Activated T-helper 1 cell treated with anti-CD3 and anti-CD28 coated beads, Interleukin-12 subunit alpha, Interleukin-12 subunit beta, Interleukin-2, Interleukin-4 antibody, amounts not matched to agents 30 ng/mL and 10 ng/mL and 1 ng/mL, durations not matched to agents 14 hours and 24 hours and 36 hours (primary cell): ENCODE data around the gene PHLDB2. TPM values are rescaled to one million over a fixed set of nuclear protein-coding genes. Genes with fewer than 3 reads are reported as not detected.

Source experiments
- DNase-seq: peaks from one replicate; pipeline ENCODE4 v3.0.0; 2021; ENCODE audit warnings: low spot score
- H3K27ac Mint-ChIP-seq: one replicate; pipeline ENCODE4 v1.8.0; 2021; ENCODE audit warnings: mild to moderate bottlenecking, mixed read lengths
- H3K27me3 Mint-ChIP-seq: one replicate; pipeline ENCODE4 v1.8.0; 2022; ENCODE audit warnings: mild to moderate bottlenecking, moderate library complexity, mixed read lengths; ENCODE audit not compliant: insufficient read depth
- H3K36me3 Mint-ChIP-seq: one replicate; pipeline ENCODE4 v1.8.0; 2021; ENCODE audit warnings: low read depth, mixed read lengths
- H3K4me1 Mint-ChIP-seq: one replicate; pipeline ENCODE4 v1.8.0; 2021; ENCODE audit warnings: low read depth, mixed read lengths
- H3K4me3 Mint-ChIP-seq: one replicate; pipeline ENCODE4 v1.8.0; 2021; ENCODE audit warnings: mild to moderate bottlenecking, moderate library complexity, mixed read lengths
- H3K9me3 Mint-ChIP-seq: one replicate; pipeline ENCODE4 v1.8.0; 2021; ENCODE audit warnings: mixed read lengths
- intact Hi-C: fragments of 100-400 bp; cut with micrococcal nuclease; formaldehyde crosslinking; loops from one replicate; pipeline ENCODE4 v1.15.1; 2024
- total RNA-seq: library from RNA; stranded (reverse); gene quantifications from 2 replicates; pipeline ENCODE4 v1.2.3, GENCODE V29; 2022

PHLDB2 gene
- total RNA-seq, 1 donor from 2014 or later: 0.75 TPM

DNA sequence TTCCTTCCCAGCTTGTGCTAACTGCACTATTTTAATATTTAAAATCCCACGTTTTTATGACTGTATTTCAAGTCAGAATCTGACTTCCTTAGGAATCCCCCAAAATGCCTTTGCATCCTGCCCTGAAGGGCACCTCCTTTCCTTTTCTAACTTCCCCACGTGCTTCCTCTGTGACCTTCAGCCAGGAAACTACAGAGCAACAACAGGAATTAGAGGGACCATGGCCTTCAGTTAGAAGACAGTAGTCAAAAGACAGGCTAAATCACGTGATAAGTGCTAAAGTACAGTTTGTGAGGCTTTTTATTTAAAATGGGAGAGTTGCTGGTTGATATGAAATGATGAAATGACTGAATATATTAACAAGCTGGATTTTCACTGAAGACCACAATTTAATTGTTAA, 108.0 kb downstream of the PHLDB2 start:
- Mint-ChIP-seq H3K27ac (no peak overlapping the region), H3K9me3 (no peaks in the 10 kb centered on the region), H3K4me1 (peaks cover 29% of the 10 kb centered on the region), H3K36me3 (no peaks in the 10 kb centered on the region), H3K4me3 (no peak overlapping the region), H3K27me3 (no peaks in the 10 kb centered on the region)
- no peak for DNase-seq
- intact Hi-C loops: loop anchor here (1.0 to 2.0 kb wide), 6 partner anchors 46 to 298 kb away; no protein-coding TSS in a partner anchor

DNA sequence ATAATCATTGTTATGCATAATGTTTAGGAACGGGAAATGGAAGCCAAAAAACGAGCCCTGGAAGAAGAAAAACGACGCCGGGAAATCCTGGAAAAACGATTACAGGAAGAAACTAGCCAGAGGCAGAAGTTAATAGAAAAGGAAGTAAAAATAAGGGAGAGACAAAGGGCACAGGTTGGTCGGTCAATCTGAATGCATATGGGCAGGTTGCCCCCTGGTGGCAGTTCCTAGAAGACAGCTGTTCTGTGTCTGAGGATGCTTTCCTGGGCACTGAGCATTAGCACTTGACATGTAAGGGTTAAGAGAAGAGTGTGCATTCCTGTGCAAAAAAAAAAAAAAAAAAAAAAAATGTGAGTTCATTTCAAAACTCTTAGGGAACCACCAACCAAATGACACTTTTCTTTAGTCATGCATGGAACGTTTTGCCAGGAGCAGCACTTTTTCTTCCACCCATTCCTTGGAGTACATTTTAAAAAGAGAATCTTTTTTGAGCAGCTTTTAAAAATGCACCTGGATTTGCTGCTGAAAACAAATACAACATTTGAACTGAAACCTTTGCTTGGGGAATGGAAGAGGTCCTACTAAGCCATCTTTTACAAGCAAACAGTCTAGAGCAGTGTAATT, 108.7 kb downstream of the PHLDB2 start:
- intact Hi-C loops: loop anchor here (1.0 to 2.0 kb wide), 6 partner anchors 46 to 298 kb away; no protein-coding TSS in a partner anchor
- Mint-ChIP-seq H3K9me3 (no peaks in the 10 kb centered on the region), H3K36me3 (no peaks in the 10 kb centered on the region), H3K4me1 (peaks cover 29% of the 10 kb centered on the region), H3K4me3 (no peak overlapping the region), H3K27me3 (no peaks in the 10 kb centered on the region), H3K27ac (no peak overlapping the region)
- peak; percentile 57 for DNase-seq

DNA sequence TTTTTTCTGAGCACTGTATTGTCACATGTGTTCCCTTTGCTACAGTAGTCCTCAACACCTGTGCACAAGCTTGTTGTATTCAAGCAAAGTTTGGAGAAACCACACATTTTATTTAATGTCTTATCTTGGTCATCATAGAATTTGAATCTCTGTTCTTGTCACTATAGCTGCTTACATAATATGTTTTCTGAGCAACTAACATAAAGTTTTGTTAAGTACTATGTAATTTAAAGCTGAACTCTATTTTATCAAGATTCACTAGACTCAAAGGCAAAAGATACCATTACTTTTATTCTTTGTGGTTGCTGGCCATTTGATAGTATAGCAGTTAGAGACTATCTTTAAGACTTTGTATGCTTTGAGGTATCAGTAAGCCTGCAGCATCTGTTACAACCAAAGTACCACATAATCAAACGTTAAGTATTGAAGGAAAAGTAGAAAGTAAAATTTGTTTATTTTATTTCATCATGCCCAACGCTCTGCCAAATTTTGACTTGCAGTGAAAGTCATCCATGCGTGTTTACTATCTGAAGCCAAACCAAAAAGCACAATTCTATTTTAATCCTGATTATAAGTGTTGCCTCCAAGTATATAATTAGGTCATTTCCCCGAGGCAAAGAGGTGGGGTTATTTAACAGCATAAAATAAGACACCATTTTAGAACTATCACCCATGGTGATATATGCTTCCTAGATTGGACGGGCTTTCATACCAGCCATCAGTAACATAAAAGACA, 109.4 kb downstream of the PHLDB2 start:
- no peaks in the 10 kb centered on the region for H3K9me3 Mint-ChIP-seq
- intact Hi-C loops: no loop called here

DNA sequence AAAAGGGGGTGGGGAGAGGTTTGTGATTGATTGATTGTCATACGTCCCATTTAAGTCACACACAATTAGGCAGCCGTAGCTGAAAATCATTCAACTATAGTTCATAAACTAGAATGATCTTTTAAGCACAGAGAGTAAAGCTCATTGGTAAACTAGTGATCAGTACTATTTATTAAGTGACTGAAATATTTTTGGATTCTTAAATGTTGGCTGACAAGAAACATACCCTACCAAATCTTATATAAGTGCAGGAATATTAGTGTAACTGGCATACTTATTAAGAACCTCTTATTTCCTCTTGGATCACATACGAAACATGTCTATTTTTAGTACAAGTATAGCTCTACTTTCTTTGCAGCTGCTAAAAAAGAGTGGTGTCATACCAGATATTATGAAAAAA, 111.3 kb downstream of the PHLDB2 start:
- H3K9me3 Mint-ChIP-seq: no peaks in the 10 kb centered on the region
- no peak overlapping the region for H3K4me3 Mint-ChIP-seq
- peaks cover 18% of the 10 kb centered on the region for H3K4me1 Mint-ChIP-seq
- H3K27me3 Mint-ChIP-seq: peaks cover 6% of the 10 kb centered on the region
- intact Hi-C loops: no loop called here
- DNase-seq: no peak
- no peaks in the 10 kb centered on the region for H3K36me3 Mint-ChIP-seq
- H3K27ac Mint-ChIP-seq: no peak overlapping the region

More for the DNA sequence above, 109.4 kb downstream of the PHLDB2 start:
- Mint-ChIP-seq H3K4me1 (peaks cover 23% of the 10 kb centered on the region), H3K27me3 (no peaks in the 10 kb centered on the region), H3K27ac (no peak overlapping the region), H3K4me3 (no peak overlapping the region), H3K36me3 (no peaks in the 10 kb centered on the region)
- no peak for DNase-seq

DNA sequence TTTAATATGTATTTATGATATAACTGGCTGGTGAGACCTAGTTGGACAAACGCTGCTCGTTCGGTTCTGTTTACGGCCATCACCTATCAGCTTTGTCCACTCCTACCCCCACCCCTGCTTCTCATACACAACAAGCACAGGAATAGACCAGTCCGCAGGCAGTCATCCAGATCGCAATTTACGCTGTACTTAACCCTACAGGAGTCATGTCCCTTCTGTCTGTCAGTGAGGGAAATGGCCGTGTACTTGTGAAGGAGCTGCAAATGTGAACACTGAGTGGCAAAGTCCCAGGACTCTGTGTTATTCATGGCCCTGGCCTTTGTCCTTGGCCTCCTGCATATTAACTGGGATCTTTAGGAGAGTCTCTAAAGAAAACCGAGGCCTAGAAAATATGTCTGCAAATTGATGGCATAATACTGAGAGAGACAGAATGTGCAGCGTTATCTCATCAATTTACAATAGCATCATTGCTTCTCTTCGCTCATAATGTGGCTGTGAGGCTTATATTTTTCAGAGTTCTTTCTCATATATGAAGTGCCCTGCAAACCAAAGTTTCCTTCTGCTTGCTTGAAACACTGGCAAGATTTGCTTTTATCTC, 112.6 kb downstream of the PHLDB2 start:
- peaks cover 13% of the 10 kb centered on the region for H3K27me3 Mint-ChIP-seq
- H3K9me3 Mint-ChIP-seq: no peaks in the 10 kb centered on the region
- no peak overlapping the region for H3K4me3 Mint-ChIP-seq
- intact Hi-C loops: no loop called here
- H3K4me1 Mint-ChIP-seq: peaks cover 11% of the 10 kb centered on the region
- H3K36me3 Mint-ChIP-seq: no peaks in the 10 kb centered on the region
- no peak overlapping the region for H3K27ac Mint-ChIP-seq
- DNase-seq: no peak

DNA sequence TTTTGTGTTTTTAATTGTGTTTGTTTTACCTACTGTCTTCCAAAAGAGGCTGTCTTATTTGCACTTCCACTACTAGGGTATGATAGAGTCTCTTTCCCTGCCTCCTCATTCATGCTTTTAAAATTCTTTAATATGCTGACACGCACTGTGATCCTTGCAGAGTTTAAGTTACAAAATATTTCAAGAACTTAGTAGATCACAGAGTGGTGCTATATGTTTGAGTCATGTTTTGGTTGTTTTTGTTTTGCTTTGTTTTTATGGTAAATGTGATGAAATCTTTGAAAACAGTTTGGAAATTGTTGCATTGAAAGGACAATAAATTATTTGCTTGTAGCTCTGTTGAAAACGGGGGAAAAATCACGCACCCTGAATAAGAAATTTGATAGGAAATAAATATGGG, 113.8 kb downstream of the PHLDB2 start:
- Mint-ChIP-seq H3K36me3 (no peaks in the 10 kb centered on the region), H3K27ac (no peak overlapping the region), H3K9me3 (no peaks in the 10 kb centered on the region), H3K4me1 (no peaks in the 10 kb centered on the region), H3K27me3 (peaks cover 13% of the 10 kb centered on the region), H3K4me3 (no peak overlapping the region)
- intact Hi-C loops: no loop called here
- DNase-seq: no peak

DNA sequence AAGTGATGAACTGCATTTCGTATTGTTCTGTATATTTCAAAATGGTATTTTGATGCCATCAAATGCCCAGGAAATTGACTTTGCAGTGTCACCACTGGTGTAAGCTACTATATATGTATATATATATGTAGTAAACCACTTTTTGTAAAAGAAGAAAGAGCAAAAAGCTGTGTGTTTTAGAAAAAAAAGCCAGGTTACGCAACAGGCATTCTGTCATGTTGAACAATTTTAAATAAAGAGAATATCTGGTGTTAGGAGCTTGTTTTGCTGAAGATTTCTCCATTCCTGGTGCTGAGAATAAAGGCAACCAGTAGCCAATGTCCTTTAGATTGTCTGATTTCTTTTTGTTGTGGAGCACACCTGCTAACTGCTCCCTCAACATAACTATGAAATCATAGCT, 116.1 kb downstream of the PHLDB2 start:
- Mint-ChIP-seq H3K36me3 (peaks cover 4% of the 10 kb centered on the region), H3K4me3 (no peak overlapping the region), H3K4me1 (peaks cover 15% of the 10 kb centered on the region), H3K27ac (no peak overlapping the region), H3K9me3 (no peaks in the 10 kb centered on the region), H3K27me3 (peaks cover 17% of the 10 kb centered on the region)
- no peak for DNase-seq
- intact Hi-C loops: loop anchor here (2.0 to 5.0 kb wide), 4 partner anchors 396 to 903 kb away; partner anchors contain the start of genes ATG3, NECTIN3 and SLC35A5

DNA sequence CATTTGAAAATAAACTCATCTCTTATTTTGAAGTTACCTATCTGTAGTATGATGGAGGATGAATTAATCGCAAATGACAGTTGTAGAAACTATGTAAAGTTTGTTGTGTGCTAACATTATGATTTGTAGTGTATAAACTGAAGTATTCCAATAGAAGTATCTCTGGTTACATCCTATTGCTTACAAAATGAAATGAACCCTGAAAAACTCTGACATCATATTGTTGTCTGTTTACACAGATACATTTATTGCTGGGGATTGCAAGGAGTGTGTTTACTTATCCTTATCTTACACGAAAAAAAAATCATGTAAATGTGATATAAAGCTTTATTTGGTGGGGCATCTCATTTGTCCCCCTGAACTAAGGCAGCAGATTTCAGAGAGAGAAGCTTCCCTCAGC, 117.2 kb downstream of the PHLDB2 start:
- H3K4me1 Mint-ChIP-seq: peaks cover 26% of the 10 kb centered on the region
- H3K27ac Mint-ChIP-seq: no peak overlapping the region
- no peak for DNase-seq
- peaks cover 9% of the 10 kb centered on the region for H3K36me3 Mint-ChIP-seq
- intact Hi-C loops: loop anchor here (5.0 kb wide), 3 partner anchors 586 to 904 kb away; partner anchors contain the start of genes ATG3, NECTIN3 and SLC35A5
- H3K4me3 Mint-ChIP-seq: no peak overlapping the region
- no peaks in the 10 kb centered on the region for H3K9me3 Mint-ChIP-seq
- H3K27me3 Mint-ChIP-seq: peaks cover 17% of the 10 kb centered on the region

DNA sequence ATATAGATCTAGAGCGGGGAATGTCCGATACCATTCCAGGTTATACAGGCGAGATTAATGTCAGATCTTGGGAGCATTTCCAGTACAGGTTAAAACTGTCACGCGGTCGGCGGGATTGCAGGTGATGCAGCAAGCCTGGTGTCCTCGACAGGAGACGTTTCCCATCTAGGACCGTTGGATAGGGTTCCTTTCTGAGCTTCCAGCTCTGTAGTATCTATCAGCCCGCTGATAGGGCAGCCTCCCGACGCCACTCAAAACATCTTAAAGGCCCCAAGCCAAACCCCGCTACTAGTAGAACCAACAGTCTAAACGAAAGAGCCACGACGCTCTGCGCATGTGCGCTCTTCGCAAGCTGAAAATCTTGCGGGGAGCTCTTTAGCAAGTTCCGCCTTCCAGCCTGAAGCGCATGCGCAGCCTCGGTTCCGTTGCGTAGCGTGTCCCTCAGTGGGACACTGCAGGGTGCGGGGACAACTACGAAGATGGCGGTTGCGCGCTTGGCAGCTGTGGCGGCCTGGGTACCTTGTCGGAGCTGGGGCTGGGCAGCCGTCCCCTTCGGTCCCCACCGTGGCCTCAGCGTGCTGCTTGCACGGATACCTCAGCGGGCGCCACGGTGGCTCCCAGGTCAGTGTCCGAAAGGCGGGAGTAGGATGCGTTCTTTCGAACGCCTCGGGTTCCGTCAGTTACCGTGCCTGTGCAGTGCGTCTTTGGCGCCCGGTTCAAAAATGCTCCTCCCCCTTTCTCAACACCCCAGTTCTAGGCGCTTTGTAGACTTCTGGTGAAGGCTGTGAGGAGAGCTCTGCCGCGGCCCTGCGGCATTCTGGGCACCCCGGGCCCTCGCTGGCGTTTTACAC, 119.7 kb downstream of the PHLDB2 start, which contains the start of gene ABHD10:
Gene ABHD10 (plus strand): TSS at position 444 of the 851 bp plus-strand sequence. CDS start 36 bp downstream, at position 480.
- Mint-ChIP-seq H3K27ac (peak within 1 kb of the TSS; percentile 90), H3K4me1 (peaks cover 50% of the 10 kb centered on the region), H3K4me3 (peak within 1 kb of the TSS; percentile 89), H3K27me3 (peaks cover 14% of the 10 kb centered on the region), H3K9me3 (no peaks in the 10 kb centered on the region), H3K36me3 (peaks cover 15% of the 10 kb centered on the region)
- intact Hi-C loops: loop anchor here (1.0 to 5.0 kb wide), 8 partner anchors 10 to 907 kb away; partner anchors contain the start of genes ATG3, NECTIN3 and SLC35A5
- DNase-seq: peak; percentile 93

DNA sequence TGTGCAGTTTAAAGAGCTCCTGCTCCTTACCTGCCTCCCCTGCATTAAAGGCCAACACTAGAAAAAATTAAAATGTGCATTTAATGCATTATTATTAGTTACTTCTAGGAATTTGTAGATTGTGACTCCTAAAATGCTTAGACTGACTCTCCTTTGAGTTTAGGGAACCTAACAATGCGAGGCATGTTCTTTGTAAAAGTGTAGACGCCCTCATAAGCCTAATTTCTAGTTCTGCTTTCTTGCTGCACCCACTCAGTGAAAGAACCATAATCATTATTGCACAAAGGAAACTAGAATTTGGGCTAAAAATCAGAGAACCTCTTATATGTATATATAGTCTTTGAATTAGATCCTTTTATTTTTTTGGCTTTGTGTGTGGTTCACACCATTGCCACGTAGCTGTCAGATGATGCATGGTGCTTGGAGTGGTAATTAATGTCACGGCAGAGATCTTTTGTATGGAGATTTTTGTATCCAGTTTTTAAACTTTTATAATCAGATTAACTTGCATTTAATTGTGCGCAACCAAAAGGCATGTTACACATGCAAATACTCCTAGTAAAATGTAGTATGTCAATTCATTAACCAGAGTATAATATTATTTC, 120.5 kb downstream of the PHLDB2 start:
- Mint-ChIP-seq H3K4me1 (peaks cover 57% of the 10 kb centered on the region), H3K36me3 (peaks cover 21% of the 10 kb centered on the region), H3K9me3 (no peaks in the 10 kb centered on the region), H3K4me3 (peak overlapping the region; percentile 89), H3K27me3 (peaks cover 11% of the 10 kb centered on the region), H3K27ac (peak overlapping the region; percentile 90)
- DNase-seq: no peak
- intact Hi-C loops: loop anchor here (1.0 to 5.0 kb wide), 8 partner anchors 10 to 907 kb away; partner anchors contain the start of genes ATG3, NECTIN3 and SLC35A5

DNA sequence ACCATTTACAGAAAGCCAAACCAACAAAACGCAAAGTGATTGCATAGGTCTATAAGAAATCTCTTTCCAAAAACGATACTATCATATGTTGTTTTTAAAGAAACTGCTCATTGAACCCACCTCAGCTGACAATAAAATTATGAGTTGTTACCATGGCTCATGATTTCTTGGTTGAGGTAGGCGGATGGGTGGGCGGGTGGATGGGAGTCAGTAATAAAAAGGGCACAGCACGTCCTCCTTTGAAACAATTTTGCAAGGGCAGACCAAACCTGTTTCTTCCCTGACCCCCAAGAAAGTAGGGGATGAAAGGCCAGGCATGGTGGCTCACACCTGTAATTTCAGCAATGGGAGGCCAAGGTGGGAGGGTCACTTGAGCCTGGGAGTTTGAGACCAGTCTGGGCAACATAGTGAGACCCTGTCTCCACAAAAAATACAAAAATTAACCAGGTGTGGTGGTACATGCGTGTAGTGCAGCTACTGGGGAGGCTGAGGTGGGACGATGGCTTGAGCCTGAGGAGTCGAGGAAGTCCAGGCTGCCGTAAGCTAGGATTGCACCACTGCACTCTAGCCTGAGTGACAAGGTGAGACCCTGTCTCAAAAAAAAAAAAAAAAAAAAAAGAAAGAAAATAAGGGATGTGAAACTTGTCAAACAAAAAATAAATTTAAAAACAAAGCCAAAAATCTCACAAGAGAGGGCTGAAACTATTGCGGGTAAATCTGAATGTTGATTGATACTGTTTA, 121.8 kb downstream of the PHLDB2 start:
- Mint-ChIP-seq H3K27ac (peak overlapping the region; percentile 15), H3K27me3 (peaks cover 11% of the 10 kb centered on the region), H3K4me3 (peak overlapping the region; percentile 89), H3K36me3 (peaks cover 30% of the 10 kb centered on the region), H3K9me3 (no peaks in the 10 kb centered on the region), H3K4me1 (peaks cover 71% of the 10 kb centered on the region)
- DNase-seq: no peak
- intact Hi-C loops: no loop called here
